HG02970 (cell line): ENCODE results near the gene KAZN.

Source experiments
- ATAC-seq: cut with Tn5 transposase; IDR thresholded peaks from one replicate; pipeline ENCODE4 v1.9.1; 2021; ENCODE audit warnings: mild to moderate bottlenecking, moderate library complexity, moderate number of reproducible peaks; ENCODE audit not compliant: unreplicated experiment, low FRiP score

KAZN gene

DNA sequence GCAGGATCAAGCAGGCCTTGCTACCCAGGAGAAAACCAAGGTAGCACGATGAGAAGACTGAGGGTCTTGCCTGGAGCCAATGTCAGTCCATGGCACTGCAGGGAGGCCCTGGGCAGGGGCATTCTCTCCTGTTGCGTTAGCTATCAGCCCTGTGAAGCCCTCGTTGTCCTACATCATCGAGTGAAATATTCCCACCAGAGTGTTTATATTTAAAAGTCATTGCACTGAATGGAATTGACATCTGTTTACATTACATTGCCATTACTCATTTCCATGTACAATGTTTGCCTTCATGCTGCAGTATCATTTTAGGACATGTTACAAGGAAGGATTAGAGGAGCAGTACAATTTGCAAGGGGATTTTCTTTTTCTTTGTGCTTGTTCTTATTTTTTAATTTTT is 243.9 kb downstream of the KAZN start:
- ATAC-seq, result no peak

DNA sequence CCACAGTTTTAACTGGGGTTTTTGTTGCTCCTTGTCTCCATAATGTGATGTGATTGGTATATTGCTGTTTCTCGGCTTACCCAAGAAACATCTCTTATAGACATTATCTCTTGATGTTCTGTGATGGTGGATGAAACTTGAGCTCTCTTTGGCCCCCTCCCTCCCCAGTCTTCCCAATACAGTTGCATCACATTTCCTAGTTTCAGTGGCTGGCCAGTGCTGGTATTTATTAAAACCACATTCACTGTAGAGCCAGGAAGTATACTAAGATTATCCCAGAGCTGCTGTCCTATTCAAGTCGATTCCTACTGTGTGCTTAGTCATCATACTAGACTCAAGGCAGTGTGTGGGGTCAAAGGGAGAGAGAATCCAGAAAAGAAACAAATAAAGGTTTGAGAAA is 244.4 kb downstream of the KAZN start:
- no peak for ATAC-seq

DNA sequence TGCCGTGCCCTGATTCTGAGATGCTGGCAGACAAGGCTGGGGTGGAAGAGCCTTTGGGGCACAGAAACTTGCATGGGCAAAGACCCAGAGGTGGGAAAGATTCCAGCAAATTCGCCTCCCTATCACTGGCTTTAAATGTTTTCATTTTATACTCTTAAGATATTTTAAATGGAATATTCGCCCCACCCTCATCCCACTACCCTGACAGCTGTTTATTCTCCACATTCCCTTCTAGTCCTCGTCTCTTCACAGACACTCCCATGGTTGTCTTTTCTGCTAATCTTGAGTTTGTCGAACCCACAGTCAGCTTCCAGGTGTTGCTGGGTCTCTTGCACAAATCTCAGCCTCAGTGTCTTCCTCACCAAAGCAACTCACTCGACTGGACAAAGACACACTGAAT is 245.0 kb downstream of the KAZN start:
- no peak for ATAC-seq

DNA sequence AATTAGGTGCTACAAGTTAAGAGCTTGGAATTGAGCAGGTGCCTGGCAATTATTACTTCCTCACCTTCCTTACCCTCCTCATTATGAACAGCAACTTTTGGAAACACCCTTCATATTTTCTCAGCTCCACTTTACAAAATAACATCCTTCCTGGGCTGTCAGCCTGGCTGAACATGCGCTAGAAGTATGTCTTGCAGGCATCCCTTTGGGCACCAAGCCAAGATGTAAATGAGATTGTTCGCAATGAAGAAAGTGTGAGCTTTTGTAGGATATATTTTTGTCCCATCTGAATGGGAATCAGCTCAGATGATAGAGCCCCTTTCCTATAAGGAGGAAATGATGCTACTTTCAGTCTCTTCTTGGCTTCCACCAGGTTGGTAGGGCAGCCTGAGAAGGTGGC is 245.9 kb downstream of the KAZN start:
- ATAC-seq, result no peak

DNA sequence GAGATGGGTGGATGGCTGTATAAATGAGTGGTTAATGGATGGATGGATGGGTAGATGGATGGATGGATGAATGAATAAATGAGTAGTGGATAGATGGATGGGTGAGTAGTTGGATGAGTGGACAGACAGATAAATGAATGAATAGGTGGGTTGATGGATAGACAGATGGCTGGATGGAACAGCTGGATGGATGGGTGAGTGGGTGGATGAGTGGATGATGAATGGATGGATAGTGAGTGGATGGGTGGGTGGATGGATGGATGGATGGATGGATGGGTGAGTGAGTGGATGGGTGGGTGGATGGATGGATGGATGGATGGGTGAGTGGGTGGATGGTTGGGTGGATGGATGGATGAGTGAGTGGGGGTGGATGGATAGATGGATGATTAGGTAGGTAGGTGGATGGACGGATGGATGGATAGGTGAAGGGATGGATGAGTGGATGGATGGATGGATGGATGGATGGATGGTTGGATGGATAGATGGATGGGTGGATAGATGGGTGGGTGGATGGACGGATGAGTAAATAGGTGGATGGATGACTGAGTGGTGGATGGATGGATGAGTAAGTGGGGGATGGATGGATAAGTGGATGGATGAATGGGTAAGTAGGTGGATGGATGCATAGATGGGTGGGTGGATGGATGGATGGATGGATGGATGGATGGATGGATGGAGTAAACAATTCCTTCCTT is 246.6 kb downstream of the KAZN start:
- ATAC-seq, result no peak

DNA sequence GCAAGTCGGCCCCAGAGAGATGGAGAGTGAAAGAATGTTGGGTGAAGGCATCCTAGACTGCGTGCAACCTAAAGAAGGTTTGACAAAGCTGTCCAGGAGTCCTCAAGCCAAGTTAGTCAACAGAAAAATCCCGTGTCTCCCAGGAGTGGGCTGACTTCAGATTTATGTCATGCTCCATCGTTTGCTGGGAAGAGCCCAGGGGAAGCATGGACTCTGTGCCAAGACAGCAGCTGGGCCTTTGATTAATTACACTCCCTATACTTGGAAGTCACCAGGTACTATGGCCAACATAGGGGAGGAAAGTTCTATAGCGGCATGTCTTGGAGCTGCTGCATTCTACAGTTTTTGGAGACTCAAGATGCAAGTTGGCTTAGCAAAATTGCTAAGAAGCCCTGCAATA is 247.4 kb downstream of the KAZN start:
- ATAC-seq, result no peak

DNA sequence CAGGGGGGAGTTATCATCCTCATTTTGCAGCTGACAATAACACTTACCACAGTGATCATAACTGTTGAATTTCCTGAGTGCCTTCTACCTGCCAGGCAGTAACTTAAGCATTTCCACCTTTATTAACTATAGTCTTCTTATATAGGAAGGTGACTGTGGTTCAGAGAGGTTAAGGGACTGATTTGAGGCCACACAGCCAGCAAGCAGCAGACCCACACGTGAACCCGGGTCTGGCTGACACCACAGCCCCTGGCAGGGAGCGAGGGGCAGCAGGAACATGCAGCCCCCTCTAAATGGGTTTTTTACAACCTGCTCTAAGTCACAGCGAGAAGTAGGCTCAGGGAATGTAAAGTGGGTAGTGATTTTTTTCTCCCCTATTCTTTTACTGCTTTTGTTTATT is 248.2 kb downstream of the KAZN start:
- no peak for ATAC-seq

DNA sequence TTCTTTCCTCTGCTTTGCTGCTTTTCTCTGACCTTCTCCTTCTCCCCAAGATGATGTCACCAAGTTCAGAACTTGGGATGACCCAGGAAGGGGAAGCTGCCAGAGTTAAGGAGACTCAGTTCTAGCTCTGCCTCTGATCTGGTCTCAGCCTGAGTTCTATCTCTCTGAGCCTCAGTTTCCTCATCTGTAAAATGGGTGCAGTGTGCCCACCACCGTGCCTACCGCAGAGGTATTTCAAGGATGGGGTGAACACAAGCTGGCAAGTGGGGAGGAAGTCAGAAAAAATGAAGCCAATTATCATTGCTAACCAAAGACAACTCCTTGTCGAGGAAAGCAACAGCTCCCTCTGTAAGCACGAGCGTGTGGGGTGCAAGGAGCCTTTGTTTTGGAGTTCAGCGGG is 249.7 kb downstream of the KAZN start:
- no peak for ATAC-seq

DNA sequence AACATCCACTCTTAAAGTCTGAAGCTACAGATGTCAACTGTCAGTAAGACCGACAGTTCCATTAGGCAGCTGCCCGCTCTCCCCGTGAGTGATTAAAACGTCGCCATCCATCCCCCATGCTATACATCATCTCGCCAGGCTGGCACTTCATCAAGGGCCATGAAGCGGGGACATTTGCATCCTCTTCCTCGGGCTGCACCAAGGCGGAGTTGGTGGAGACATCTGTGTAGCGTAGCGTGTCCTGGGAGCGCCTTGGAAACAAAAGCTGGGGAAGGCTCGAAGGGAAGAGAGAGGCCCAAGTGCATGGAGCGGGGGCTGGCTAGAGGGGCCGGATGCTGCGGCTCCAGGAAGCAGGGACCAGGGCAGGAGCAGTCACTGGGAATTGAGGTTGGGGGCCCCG is 250.1 kb downstream of the KAZN start:
- ATAC-seq, result no peak

DNA sequence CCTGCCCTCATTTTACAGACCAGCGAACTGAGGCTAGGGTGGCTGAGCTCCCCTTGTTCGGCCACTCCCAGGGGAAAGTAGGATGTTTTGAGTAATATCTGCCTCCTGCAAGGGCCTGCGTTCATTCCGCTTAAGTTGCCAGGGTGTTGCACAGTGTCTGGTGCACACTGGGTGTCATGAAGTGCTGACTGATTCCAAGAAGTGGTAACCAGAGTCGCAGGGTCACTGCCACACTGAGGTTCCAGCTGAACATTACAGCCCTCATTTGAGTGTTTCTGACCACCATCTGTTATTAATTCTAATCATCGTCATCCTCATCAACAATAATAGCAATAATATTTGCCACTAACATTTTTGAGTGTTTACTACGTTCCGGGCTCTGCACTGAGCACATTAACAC is 250.6 kb downstream of the KAZN start:
- no peak for ATAC-seq

DNA sequence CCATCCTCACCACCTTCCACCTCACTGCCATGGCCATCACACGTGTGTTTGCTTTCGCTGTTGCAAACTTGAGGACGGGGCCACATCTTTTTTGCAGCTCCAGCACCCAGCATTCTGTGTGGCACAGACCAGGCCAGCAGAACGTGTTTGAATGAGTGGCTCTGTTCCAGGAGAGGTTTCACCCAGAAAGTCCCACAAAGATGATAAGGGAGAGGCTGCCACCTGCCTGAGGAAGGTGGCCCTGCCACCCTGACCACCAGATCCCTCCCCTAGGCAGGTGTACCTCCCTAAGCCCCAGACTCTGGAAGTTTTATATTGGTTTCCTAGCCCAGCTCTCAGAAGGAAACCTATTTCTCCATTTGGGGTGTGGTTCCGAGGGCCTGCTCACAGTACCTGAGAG is 252.1 kb downstream of the KAZN start:
- ATAC-seq, result no peak

DNA sequence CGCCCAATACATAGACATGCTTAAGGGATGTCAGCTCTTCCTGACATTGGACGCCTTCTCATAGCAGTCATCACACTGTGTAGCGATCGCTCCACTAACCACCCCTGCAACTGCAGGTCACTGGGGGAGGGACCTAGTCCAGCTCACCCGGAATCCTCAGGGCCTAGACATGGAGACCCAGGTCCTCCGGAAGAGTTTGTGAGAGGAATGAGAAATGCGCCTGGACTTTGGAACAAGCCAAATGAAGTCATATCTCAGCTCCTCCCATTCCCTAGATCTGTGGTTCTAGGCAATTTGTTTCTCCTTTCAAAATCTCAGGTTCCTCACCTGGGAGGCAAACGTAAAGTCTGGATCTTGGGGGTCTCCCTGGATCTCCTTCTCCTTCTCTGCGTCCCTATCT is 253.3 kb downstream of the KAZN start:
- no peak for ATAC-seq

DNA sequence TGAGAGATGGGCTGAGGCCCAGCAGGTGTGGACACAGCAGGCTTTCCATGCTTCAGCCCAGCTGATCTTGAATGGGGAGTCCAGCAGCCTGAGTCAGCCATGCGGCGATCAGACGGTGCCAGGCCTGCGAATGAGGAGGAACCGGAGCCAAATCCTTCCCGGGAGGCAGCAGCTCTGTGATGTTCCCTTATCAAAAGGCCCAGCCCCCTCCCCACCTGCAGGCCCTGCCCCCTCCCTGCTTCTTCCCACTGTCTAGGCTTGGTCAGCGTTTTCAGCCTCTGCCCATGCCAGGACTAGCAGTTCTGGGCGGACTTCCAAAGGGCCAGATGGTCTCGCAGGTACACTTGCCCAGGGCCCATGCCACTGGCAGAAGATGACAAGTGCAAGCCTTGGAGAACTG is 253.8 kb downstream of the KAZN start:
- ATAC-seq, result no peak

DNA sequence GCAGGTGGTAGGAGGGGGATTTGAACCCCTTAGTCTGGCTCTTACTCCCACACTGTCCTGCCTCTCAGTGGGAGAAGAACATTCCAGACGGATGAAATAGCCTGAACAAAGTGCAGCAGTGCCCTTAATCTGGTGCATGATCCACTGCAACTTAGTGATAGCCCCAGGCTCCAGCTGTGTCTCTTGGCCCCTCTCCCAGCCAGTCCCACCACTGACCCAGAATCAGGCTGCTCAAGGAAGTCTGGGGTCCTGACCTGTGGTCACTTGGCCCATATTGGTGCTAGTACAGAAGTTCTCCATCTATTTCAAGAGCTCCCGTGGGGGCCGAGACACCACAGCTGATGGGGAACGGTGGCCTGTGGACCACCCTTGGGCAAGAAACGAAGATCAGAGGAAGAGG is 255.0 kb downstream of the KAZN start:
- no peak for ATAC-seq

DNA sequence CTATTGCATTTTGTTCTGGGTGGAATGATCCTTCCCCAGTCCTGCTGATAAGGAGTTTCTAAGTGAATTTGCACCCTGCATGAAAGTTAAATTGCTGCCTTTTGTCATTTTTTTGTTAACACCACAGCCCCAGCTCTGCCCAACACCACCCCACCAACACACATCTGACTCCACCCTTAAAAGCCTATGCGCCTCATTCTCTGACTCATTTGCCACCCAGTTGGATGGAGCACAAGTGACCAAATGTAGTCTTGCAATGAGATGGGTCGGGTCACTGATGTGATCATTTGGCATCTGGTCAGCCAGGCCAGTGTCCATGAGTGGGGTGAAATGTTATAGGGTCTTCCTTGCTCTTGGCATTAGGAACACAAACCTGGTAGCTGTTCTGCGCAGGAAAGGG is 256.8 kb downstream of the KAZN start:
- no peak for ATAC-seq

DNA sequence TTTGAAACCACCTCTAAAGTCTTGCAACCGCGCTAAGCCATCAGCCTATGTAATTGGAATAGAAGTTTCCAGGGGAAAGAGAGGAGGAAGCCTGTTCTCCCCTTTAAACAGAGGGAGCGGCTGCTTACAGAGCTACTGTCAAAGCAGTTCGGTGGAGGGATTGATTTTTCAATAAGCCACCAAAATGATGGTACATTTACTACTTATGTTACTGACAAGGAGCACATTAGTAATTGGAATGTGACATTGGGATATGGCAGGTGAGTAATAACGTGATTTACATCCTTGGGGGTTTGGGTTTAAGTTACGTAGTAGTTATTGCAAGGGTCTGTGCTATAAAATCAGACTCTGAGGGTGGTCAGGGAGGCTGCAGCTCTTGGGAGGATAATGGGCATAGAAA is 257.3 kb downstream of the KAZN start:
- no peak for ATAC-seq

DNA sequence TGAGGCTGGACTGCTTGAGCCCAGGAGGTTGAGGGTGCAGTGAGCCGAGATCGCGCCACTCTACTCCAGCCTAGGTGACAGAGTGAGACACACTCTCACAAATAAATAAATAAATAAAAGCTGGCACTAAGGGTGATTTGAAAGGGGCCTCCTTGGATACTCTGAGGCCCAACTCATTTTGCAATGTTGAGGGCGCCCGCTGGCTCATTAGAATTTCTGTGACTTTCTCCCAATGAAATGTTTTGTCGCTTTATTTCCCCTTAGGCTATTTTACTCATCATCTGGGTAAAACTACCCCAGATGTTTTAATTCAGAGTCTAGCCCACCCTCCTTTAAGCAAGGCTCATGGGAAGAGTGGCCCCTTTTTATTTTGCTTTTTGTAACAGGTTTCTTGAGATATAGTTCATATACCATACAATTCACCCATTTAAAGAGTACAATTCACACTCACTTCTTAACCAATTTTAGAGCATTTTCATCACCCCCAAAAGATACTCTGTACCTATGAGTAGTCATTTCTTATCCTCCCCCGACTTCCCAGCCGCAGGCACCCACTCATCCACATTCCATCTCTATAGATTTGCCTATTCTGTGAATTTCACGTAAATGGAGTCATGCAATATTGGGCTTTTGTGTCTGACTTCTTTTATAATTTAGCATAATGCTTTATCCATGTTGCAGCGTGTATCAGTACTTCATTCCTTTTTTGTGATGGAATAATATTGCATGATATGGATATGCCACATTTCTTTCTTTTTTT is 259.1 kb downstream of the KAZN start:
- ATAC-seq, result no peak

DNA sequence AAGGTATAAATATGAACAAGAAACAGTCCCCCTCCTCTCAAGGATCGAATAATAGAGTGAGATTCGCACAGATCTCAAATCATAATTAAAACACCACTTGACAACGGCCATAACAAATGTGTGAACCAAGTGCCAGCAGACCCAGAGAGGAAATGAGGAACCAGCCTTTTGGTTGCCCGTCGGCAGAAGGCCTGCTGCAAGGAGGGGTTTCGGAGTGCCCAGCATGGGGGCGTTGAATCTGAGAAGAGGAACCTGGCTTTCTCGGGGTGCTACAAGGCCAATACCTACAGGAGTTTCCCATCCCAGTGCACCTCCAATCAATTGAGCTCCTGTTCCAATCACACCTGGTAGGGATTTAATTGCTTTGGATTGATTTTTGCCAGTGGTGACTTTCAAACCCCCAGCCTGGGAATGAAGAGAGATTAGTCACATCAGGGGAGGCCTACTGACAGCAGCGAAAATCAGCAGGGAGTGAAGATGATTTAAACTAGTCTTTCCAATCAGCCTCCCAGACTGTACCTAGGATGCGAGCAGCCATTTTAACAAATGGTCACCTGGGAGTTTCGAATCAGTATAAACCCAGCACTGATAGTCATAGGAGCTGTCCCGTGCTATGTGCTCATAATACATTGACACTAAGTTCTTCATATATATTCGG is 263.8 kb downstream of the KAZN start:
- no peak for ATAC-seq

DNA sequence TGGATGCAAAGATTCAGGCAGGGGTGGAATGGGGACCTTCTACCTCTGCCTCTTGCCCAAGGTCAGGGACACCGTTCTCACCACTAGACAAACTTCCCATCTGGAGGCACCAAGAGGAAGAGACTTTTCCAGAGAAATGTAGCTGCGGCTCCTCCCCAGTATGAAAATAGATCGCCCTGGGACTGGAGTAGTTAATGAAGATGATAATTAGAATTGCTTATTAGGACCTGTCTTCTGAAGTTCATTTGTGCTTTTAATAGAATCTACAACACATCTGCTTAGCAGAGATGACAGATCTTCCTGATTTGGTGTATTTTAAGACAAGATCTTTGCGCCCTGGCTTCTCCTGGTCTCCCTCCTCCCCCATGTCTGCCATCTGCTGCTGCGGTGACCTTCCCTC is 266.6 kb downstream of the KAZN start:
- ATAC-seq, result no peak

DNA sequence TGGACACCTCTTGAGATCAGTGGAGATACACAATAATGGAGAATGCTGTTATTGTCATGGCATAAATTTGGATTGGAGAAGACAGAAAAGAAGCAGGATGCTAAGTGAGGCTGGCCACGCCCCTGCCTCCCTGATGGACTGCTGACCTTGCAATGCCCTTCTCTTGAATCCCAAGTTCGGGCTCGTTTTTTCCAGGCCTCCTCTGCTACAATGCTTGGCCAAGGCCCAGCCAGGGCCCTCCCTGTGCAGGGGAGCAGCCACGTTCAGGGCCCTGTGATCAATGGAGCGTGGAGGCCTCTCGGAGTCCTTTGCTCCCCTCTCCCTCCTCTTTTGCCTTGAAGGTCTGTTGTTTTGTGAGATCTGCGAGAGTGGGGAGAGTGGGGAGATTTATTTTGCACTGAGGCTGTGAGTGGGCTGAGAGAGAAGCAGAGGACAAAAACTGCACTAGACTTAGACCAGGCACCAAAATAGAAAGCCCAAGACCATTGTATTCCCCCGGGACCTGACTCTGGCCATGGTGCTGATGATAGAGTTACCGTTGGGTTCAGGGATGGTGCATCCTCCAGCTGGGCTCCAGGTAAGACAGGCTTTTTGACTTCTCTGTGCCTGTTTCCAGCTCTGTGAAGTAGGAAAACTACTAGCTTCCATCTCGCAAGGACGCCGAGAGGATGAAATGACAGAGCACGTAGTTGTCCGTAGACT is 268.6 kb downstream of the KAZN start:
- ATAC-seq, result no peak

DNA sequence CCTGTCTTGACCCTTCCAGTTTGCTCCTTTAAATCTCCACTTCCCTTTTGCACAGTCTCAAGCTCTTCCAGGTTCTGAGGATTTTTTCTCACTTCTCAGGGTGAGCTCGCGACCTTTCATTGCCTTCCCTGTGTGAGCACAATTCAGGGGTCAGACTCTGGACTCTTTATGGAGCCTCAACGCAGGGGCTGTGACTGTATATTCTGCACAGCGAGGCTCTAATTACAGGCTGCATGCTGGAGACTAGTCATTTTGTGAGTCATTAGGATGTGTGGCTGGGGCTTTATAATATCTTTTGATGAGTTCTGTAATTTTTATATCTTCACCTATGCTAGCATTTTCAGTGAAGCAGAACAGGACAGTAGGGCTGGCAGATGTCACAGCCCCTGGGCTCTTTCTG is 270.7 kb downstream of the KAZN start:
- ATAC-seq, result no peak
